Activated T-cell treated with anti-CD3 and anti-CD28 coated beads, Interleukin-2, amount 50 U/mL, for 4 hours (primary cell): ENCODE data around the gene PAIP1. TPM values are rescaled to one million over a fixed set of nuclear protein-coding genes. Genes with fewer than 3 reads are reported as not detected.
"Not testable (repeated sequence)": the region's sequence is repeated elsewhere in the genome, so short reads cannot be mapped to it uniquely, and the experiment has no call there.

Source experiments
- ATAC-seq, 2 donors: fragments of 200-7000 bp; cut with Tn5 transposase; one replicate each; pipeline ENCODE4 v1.10.0; 2021
- DNase-seq: peaks from one replicate; pipeline ENCODE4 v3.0.0-alpha.2; 2020
- H3K27me3 Mint-ChIP-seq: one replicate; pipeline ENCODE4 v1.8.0; 2021; ENCODE audit warnings: low read depth, mixed read lengths
- H3K36me3 Mint-ChIP-seq: one replicate; pipeline ENCODE4 v1.8.0; 2022; ENCODE audit warnings: mixed read lengths; ENCODE audit not compliant: insufficient read depth
- H3K4me1 Mint-ChIP-seq: one replicate; pipeline ENCODE4 v1.8.0; 2021; ENCODE audit warnings: low read depth, mixed read lengths
- H3K4me3 Mint-ChIP-seq: one replicate; pipeline ENCODE4 v1.8.0; 2021; ENCODE audit warnings: mild to moderate bottlenecking, moderate library complexity, mixed read lengths
- H3K9me3 Mint-ChIP-seq: one replicate; pipeline ENCODE4 v1.8.0; 2021; ENCODE audit warnings: mixed read lengths
- total RNA-seq, 3 donors: library from RNA; stranded (reverse); gene quantifications; one replicate each; pipeline ENCODE4 v1.2.1, GENCODE V29; 2021

The PAIP1 gene, protein sequence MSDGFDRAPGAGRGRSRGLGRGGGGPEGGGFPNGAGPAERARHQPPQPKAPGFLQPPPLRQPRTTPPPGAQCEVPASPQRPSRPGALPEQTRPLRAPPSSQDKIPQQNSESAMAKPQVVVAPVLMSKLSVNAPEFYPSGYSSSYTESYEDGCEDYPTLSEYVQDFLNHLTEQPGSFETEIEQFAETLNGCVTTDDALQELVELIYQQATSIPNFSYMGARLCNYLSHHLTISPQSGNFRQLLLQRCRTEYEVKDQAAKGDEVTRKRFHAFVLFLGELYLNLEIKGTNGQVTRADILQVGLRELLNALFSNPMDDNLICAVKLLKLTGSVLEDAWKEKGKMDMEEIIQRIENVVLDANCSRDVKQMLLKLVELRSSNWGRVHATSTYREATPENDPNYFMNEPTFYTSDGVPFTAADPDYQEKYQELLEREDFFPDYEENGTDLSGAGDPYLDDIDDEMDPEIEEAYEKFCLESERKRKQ
- 10 to 100 TPM; 64.8 to 69.5 (median 66.7) TPM for total RNA-seq

GRCh38 chr5:43556857-43557542 is at the start of gene PAIP1:
Gene PAIP1, minus strand, starts transcription at chr5:43557077. Its CDS starts 231 bp downstream, at chr5:43556846.
- ATAC-seq (peak; percentile 90), DNase-seq (peak; percentile 71)
- Mint-ChIP-seq H3K36me3 (peaks cover 2% of the 10 kb centered on the region), H3K4me1 (peaks cover 13% of the 10 kb centered on the region), H3K9me3 (no peaks in the 10 kb centered on the region), H3K27me3 (peaks cover 4% of the 10 kb centered on the region), H3K4me3 (peak within 1 kb of the TSS; percentile 90)

GRCh38 chr5:43606351-43606750 is 49.5 kb upstream of the PAIP1 start:
- peaks cover 31% of the 10 kb centered on the region for H3K36me3 Mint-ChIP-seq
- H3K4me1 Mint-ChIP-seq = peaks cover 52% of the 10 kb centered on the region
- H3K27me3 Mint-ChIP-seq = no peaks in the 10 kb centered on the region
- no peak for DNase-seq
- no peak for ATAC-seq
- H3K4me3 Mint-ChIP-seq = no peak overlapping the region
- no peaks in the 10 kb centered on the region for H3K9me3 Mint-ChIP-seq

DNA sequence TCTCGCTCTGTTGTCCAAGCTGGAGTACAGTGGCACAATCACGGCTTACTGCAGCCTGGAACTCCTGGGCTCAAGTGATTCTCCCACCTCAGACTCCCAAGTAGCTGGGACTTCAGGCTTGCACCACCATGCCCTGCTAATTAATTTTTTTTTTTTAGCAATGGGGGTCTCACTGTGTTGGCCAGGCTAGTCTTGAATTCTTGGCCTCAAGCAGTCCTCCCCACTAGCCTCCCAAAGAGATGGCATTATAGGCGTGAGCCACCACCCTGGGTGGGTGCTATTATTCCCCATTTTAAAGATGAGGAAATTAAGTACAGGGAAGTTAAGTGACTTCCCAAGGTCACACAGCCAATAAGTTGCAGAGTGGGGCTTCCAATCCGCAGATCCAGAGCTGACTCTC is 47.8 kb upstream of the PAIP1 start:
- Mint-ChIP-seq H3K9me3 (no peaks in the 10 kb centered on the region), H3K4me3 (peak overlapping the region; percentile 93), H3K36me3 (peaks cover 24% of the 10 kb centered on the region), H3K27me3 (no peaks in the 10 kb centered on the region), H3K4me1 (peaks cover 51% of the 10 kb centered on the region)
- ATAC-seq = no peak
- no peak for DNase-seq

DNA sequence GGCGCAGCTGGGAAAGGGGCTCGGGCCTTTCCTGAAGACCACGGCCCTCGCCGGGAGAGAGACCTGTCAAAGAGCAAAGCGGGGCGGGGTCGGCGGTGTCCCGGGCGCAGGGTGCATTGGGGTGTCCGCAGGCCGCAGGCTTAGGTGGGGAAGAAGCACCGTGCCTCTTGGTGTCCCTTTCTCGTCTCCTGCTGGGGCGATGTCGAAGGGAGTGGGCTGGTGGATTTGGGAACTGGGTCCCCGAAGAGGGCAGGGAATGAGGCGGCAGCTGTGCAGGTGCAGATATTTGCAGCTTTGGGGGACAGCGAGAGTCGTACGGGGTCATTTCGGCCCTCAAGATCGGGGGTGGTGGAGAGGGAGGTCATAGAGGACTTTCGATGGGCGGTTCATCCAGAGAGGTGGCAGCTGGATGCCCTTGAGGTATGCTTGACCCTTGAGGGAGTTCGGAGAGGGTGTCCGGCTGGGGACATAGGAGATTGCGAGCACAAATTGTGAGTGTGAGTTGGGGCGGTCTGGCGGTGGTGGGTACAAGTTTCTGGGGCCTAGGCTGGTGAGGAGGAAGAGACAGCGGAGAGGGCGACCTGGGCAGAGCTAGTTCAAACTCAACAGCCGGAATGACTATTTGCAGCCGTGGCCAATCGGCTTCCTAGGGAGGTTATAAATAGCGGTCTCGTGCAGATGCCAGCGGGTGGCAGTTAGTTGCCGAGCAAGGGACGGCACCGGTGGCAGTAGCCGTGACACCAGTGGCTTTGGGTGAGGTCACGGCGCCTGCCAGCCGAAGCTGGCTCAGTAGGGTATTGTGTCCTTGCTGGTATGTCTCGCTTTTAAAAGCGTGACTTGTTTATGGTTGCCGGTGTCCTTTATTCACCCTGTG is 46.7 kb upstream of the PAIP1 start:
- peaks cover 48% of the 10 kb centered on the region for H3K4me1 Mint-ChIP-seq
- DNase-seq (peak; percentile 46), ATAC-seq (peak; percentile 75 to 79)
- no peaks in the 10 kb centered on the region for H3K27me3 Mint-ChIP-seq
- no peaks in the 10 kb centered on the region for H3K9me3 Mint-ChIP-seq
- peaks cover 18% of the 10 kb centered on the region for H3K36me3 Mint-ChIP-seq
- H3K4me3 Mint-ChIP-seq = peak overlapping the region; percentile 93

GRCh38 chr5:43602461-43603343 is 45.8 kb upstream of the PAIP1 start, which contains the start of gene NNT:
Gene NNT, plus strand, starts transcription at chr5:43603180. Its CDS starts 6,016 bp downstream, at chr5:43609196.
- peak; percentile 84 to 85 for ATAC-seq
- peak; percentile 65 for DNase-seq
- H3K4me1 Mint-ChIP-seq = peaks cover 46% of the 10 kb centered on the region

GRCh38 chr5:43601454-43602260 is 44.8 kb upstream of the PAIP1 start:
- Mint-ChIP-seq H3K4me1 (peaks cover 42% of the 10 kb centered on the region), H3K4me3 (peak overlapping the region; percentile 93), H3K9me3 (no peaks in the 10 kb centered on the region), H3K36me3 (peaks cover 18% of the 10 kb centered on the region), H3K27me3 (no peaks in the 10 kb centered on the region)
- ATAC-seq (no peak), DNase-seq (no peak)

More at GRCh38 chr5:43602461-43603343, 45.8 kb upstream of the PAIP1 start, which contains the start of gene NNT:
- Mint-ChIP-seq H3K27me3 (no peaks in the 10 kb centered on the region), H3K9me3 (no peaks in the 10 kb centered on the region), H3K4me3 (peak within 1 kb of the TSS; percentile 93), H3K36me3 (peaks cover 22% of the 10 kb centered on the region)

DNA sequence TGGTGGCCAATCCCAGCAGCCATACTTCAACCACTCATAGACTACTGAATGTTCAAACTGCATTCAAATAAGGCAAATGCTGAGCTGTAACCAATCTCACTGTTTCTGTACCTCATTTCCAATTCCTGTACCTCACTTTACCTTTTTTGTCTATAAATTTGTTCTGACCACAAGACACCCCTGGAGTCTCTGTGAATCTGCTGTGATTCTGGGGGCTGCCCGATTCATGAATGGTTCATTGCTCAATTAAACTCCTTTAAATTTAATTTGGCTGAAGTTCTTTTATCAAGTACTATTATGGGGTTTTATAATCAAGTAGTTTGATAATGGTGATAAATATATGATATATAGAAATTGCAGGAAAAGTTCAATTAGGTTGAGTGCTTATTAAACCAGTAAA is 42.0 kb upstream of the PAIP1 start:
- not testable (repeated sequence) for ATAC-seq, DNase-seq, H3K27me3 Mint-ChIP-seq, H3K4me3 Mint-ChIP-seq, H3K9me3 Mint-ChIP-seq, H3K36me3 Mint-ChIP-seq
- H3K4me1 Mint-ChIP-seq = peaks cover 27% of the 10 kb centered on the region

GRCh38 chr5:43592363-43592762 is 35.5 kb upstream of the PAIP1 start:
- Mint-ChIP-seq H3K4me1 (no peaks in the 10 kb centered on the region), H3K27me3 (no peaks in the 10 kb centered on the region), H3K36me3 (peaks cover 8% of the 10 kb centered on the region), H3K4me3 (no peak overlapping the region), H3K9me3 (no peaks in the 10 kb centered on the region)
- DNase-seq (no peak), ATAC-seq (no peak)

DNA sequence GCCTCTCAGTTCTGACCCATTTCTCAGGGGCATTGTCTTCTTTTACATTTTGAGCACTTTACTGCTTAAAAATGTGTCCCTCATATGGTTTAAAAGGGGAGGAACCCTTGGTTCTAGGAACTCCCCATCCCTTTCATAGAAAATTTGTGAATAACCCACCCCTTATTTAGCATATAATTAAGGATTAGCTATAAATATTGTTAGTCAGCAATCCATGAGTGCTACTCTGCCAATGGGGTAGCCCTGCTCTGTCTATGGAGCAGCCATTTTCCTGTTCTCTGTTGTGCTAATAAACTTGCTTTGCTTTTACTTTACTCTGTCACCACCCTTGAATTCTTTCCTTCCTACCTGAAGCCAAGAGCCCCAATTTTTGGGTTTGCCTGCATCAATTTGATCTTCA is 33.8 kb upstream of the PAIP1 start:
- no peaks in the 10 kb centered on the region for H3K27me3 Mint-ChIP-seq
- H3K4me3 Mint-ChIP-seq = no peak overlapping the region
- H3K4me1 Mint-ChIP-seq = no peaks in the 10 kb centered on the region
- no peaks in the 10 kb centered on the region for H3K9me3 Mint-ChIP-seq
- DNase-seq (no peak), ATAC-seq (no peak)
- peaks cover 7% of the 10 kb centered on the region for H3K36me3 Mint-ChIP-seq

DNA sequence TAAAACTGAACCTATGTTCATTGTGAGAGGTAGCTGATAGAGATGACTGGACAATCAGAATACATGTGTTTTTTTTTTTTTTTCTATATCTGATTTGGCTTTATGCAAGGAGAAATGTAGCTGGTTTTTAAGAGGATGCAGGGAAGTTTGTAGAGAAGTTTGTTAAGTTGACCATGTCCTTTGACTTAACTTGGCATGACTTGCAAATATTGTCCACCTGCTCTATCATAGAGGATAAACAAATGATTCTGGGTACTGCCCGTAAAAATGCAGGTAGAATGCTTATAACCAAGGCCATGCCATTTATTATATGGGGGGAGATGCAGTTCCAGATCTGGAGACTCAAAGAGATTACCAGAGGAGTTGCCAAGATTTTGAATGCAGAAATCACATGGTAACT is 32.4 kb upstream of the PAIP1 start:
- Mint-ChIP-seq H3K27me3 (no peaks in the 10 kb centered on the region), H3K36me3 (peaks cover 7% of the 10 kb centered on the region), H3K4me3 (no peak overlapping the region), H3K4me1 (no peaks in the 10 kb centered on the region), H3K9me3 (no peaks in the 10 kb centered on the region)
- DNase-seq (no peak), ATAC-seq (no peak)

DNA sequence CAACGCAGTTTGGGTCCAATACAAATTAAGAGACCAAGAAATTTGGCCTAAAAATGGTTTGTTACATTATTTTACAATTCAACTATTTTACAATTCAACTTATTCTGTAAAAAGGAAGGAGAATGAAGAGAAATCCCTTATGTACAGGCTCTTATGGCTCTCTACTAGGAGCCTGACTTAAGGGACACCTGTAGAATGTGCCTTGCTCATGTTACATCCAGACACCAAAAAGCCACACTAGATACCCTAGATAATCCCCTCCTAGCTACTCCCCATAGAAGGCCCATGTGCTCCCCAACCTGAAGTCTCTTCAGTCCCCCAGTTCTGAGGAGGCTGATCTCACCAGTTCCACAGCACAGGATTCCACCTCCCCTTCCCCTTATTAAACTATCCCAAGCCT is 32.0 kb upstream of the PAIP1 start:
- Mint-ChIP-seq H3K4me3 (no peak overlapping the region), H3K27me3 (no peaks in the 10 kb centered on the region)

DNA sequence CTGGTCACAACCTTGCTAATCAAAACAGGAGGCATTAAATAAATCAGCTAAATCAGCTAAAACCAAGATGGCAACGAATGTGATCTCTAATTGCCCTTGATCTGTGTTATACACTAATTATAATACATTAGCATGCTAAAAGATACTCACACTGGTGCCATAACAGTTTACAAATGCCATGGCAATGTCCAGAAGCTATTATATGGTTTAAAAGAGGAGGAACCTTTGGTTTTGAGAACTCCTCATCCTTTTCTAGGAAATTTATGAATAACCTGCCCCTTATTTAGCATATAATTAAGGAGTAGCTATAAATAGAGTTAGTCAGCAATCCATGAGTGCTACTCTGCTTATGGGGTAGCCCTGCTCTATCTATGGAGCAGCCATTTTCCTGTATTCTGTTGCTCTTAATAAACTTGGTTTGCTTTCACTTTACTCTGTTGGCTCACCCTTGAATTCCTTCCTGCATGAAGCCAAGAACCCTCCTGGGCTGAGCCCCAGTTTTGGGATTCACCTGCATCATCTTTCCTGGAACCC is 27.4 kb upstream of the PAIP1 start:
- Mint-ChIP-seq H3K27me3 (no peaks in the 10 kb centered on the region), H3K4me1 (no peaks in the 10 kb centered on the region)

More for the DNA sequence above, 32.0 kb upstream of the PAIP1 start:
- no peak for ATAC-seq
- no peak for DNase-seq
- H3K36me3 Mint-ChIP-seq = peaks cover 7% of the 10 kb centered on the region
- no peaks in the 10 kb centered on the region for H3K9me3 Mint-ChIP-seq
- H3K4me1 Mint-ChIP-seq = no peaks in the 10 kb centered on the region

More for the DNA sequence above, 27.4 kb upstream of the PAIP1 start:
- Mint-ChIP-seq H3K9me3 (no peaks in the 10 kb centered on the region), H3K36me3 (peaks cover 10% of the 10 kb centered on the region), H3K4me3 (no peak overlapping the region)
- ATAC-seq (no peak), DNase-seq (no peak)
